Naive B cell (primary cell): ENCODE results near the gene GUK1. TPM values are rescaled to one million over a fixed set of nuclear protein-coding genes. Genes with fewer than 3 reads are reported as not detected.

ENCODE experiments used
- ATAC-seq, 2 donors: fragments of 150-1000 bp; cut with Tn5 transposase; 2 replicates each; pipeline ENCODE4 v1.10.0; 2021; ENCODE audit warnings: low read depth in 2 of 2, mild to moderate bottlenecking in 2 of 2, moderate library complexity in 2 of 2
- DNase-seq: peaks from one replicate; pipeline ENCODE4 v3.0.0; 2022
- H3K27ac Mint-ChIP-seq, 6 donors: one replicate each; pipeline ENCODE4 v1.8.0; 2020 to 2022; ENCODE audit warnings: mild to moderate bottlenecking in 6 of 6, mixed read lengths in 6 of 6, moderate library complexity in 5 of 6, inconsistent platforms in 2 of 6
- H3K27me3 Mint-ChIP-seq, 3 donors: one replicate each; pipeline ENCODE4 v1.8.0; 2021 to 2022; ENCODE audit warnings: mixed read lengths in 3 of 3, mild to moderate bottlenecking in 1 of 3
- H3K36me3 Mint-ChIP-seq, 2 donors: one replicate each; pipeline ENCODE4 v1.8.0; 2020 to 2022; ENCODE audit warnings: mixed read lengths in 2 of 2, inconsistent platforms in 1 of 2, mild to moderate bottlenecking in 1 of 2
- H3K4me1 Mint-ChIP-seq, 3 donors: one replicate each; pipeline ENCODE4 v1.8.0; 2020 to 2022; ENCODE audit warnings: mixed read lengths in 3 of 3, inconsistent platforms in 1 of 3, mild to moderate bottlenecking in 1 of 3, moderate library complexity in 1 of 3
- H3K4me3 Mint-ChIP-seq, 8 donors: one replicate each; pipeline ENCODE4 v1.8.0; 2020 to 2022; ENCODE audit warnings: mild to moderate bottlenecking in 8 of 8, mixed read lengths in 8 of 8, moderate library complexity in 8 of 8, inconsistent platforms in 2 of 8
- H3K9me3 Mint-ChIP-seq, 7 donors: one replicate each; pipeline ENCODE4 v1.8.0; 2020 to 2022; ENCODE audit warnings: mixed read lengths in 7 of 7, mild to moderate bottlenecking in 5 of 7, inconsistent platforms in 2 of 7, moderate library complexity in 1 of 7
- polyA plus RNA-seq, 6 donors: library from polyadenylated mRNA; unstranded; fragments of 300-500 nt; fragmentation: Illumina TruSeq; gene quantifications; one replicate each; pipeline ENCODE4 v1.2.3, GENCODE V29; 2021; ENCODE audit warnings: low read depth in 6 of 6

GUK1 gene
- polyA plus RNA-seq, 6 donors from 2014 or later, result 190 to 350 (median 220) TPM

GRCh38 chr1:228143480-228144192, 3.6 kb downstream of the GUK1 start:
- no peak for DNase-seq
- Mint-ChIP-seq H3K27me3 (no peaks in the 10 kb centered on the region), H3K4me1 (peaks cover 22 to 41% (median 39%) of the 10 kb centered on the region in 3 donors), H3K4me3 (peak overlapping the region in 6 of 8 donors; percentile 15 to 89 (median 54)), H3K9me3 (peaks cover 0 to 2% (median 0%) of the 10 kb centered on the region in 7 donors), H3K36me3 (no peaks in the 10 kb centered on the region), H3K27ac (peak overlapping the region in 3 of 6 donors; percentile 24 to 57 (median 26))
- no peak for ATAC-seq

GRCh38 chr1:228144193-228144992, 4.3 kb downstream of the GUK1 start:
- DNase-seq (no peak), ATAC-seq (no peak)
- peak overlapping the region in 2 of 8 donors; percentile 12 to 84 for H3K4me3 Mint-ChIP-seq
- peaks cover 22 to 39% (median 38%) of the 10 kb centered on the region in 3 donors for H3K4me1 Mint-ChIP-seq
- H3K27me3 Mint-ChIP-seq, result no peaks in the 10 kb centered on the region
- H3K27ac Mint-ChIP-seq, result peak overlapping the region in 3 of 6 donors; percentile 38 to 83 (median 57)
- H3K9me3 Mint-ChIP-seq, result peaks cover 0 to 2% (median 0%) of the 10 kb centered on the region in 7 donors
- H3K36me3 Mint-ChIP-seq, result no peaks in the 10 kb centered on the region

- no peak for ATAC-seq
- no peak for DNase-seq
- H3K27me3 Mint-ChIP-seq, result no peaks in the 10 kb centered on the region
- H3K4me1 Mint-ChIP-seq, result peaks cover 18 to 39% (median 32%) of the 10 kb centered on the region in 3 donors
- no peaks in the 10 kb centered on the region for H3K9me3 Mint-ChIP-seq
- no peaks in the 10 kb centered on the region for H3K36me3 Mint-ChIP-seq
- peak overlapping the region in 1 of 6 donors; percentile 83 for H3K27ac Mint-ChIP-seq
- H3K4me3 Mint-ChIP-seq, result no peak overlapping the region
Measured at GRCh38 chr1:228144993-228145343, 4.9 kb downstream of the GUK1 start.

- no peaks in the 10 kb centered on the region for H3K9me3 Mint-ChIP-seq
- H3K27me3 Mint-ChIP-seq, result no peaks in the 10 kb centered on the region
- ATAC-seq (no peak), DNase-seq (no peak)
- H3K4me3 Mint-ChIP-seq, result no peak overlapping the region
- H3K36me3 Mint-ChIP-seq, result no peaks in the 10 kb centered on the region
- no peak overlapping the region for H3K27ac Mint-ChIP-seq
- peaks cover 18 to 36% (median 32%) of the 10 kb centered on the region in 3 donors for H3K4me1 Mint-ChIP-seq
Measured at GRCh38 chr1:228145463-228146416, 5.7 kb downstream of the GUK1 start.

- no peak for DNase-seq
- Mint-ChIP-seq H3K4me3 (no peak overlapping the region), H3K36me3 (no peaks in the 10 kb centered on the region), H3K9me3 (no peaks in the 10 kb centered on the region), H3K27ac (no peak overlapping the region), H3K27me3 (no peaks in the 10 kb centered on the region), H3K4me1 (peaks cover 18 to 33% (median 24%) of the 10 kb centered on the region in 3 donors)
- no peak for ATAC-seq
Measured at GRCh38 chr1:228146417-228147150, 6.5 kb downstream of the GUK1 start.

- Mint-ChIP-seq H3K4me3 (no peak overlapping the region), H3K27me3 (no peaks in the 10 kb centered on the region), H3K36me3 (no peaks in the 10 kb centered on the region), H3K4me1 (peaks cover 18 to 32% (median 21%) of the 10 kb centered on the region in 3 donors), H3K27ac (peak overlapping the region in 1 of 6 donors; percentile 6), H3K9me3 (no peaks in the 10 kb centered on the region)
- ATAC-seq (no peak), DNase-seq (no peak)
Measured at GRCh38 chr1:228147151-228147693, 7.1 kb downstream of the GUK1 start.

GRCh38 chr1:228147768-228148167, 7.7 kb downstream of the GUK1 start:
- H3K27me3 Mint-ChIP-seq, result no peaks in the 10 kb centered on the region
- H3K9me3 Mint-ChIP-seq, result no peaks in the 10 kb centered on the region
- H3K4me3 Mint-ChIP-seq, result no peak overlapping the region
- H3K27ac Mint-ChIP-seq, result peak overlapping the region in 1 of 6 donors; percentile 6
- H3K4me1 Mint-ChIP-seq, result peaks cover 15 to 27% (median 20%) of the 10 kb centered on the region in 3 donors
- no peaks in the 10 kb centered on the region for H3K36me3 Mint-ChIP-seq
- ATAC-seq (no peak), DNase-seq (no peak)

- DNase-seq (no peak), ATAC-seq (no peak)
- Mint-ChIP-seq H3K36me3 (no peaks in the 10 kb centered on the region), H3K4me3 (no peak overlapping the region), H3K27me3 (no peaks in the 10 kb centered on the region), H3K4me1 (peaks cover 10 to 21% (median 17%) of the 10 kb centered on the region in 3 donors), H3K9me3 (no peaks in the 10 kb centered on the region), H3K27ac (no peak overlapping the region)
Measured at GRCh38 chr1:228148196-228148861, 8.2 kb downstream of the GUK1 start.

GRCh38 chr1:228148935-228149405, 8.9 kb downstream of the GUK1 start:
- ATAC-seq, result no peak
- no peak for DNase-seq
- H3K9me3 Mint-ChIP-seq, result no peaks in the 10 kb centered on the region
- H3K4me1 Mint-ChIP-seq, result peaks cover 3 to 15% (median 10%) of the 10 kb centered on the region in 3 donors
- no peak overlapping the region for H3K4me3 Mint-ChIP-seq
- no peaks in the 10 kb centered on the region for H3K27me3 Mint-ChIP-seq
- no peak overlapping the region for H3K27ac Mint-ChIP-seq
- H3K36me3 Mint-ChIP-seq, result no peaks in the 10 kb centered on the region

GRCh38 chr1:228149406-228150119, 9.5 kb downstream of the GUK1 start, which contains the start of gene GJC2:
TSS of gene GJC2 (plus strand) at chr1:228149930. CDS start at chr1:228157759, 7,829 bp downstream.
- H3K9me3 Mint-ChIP-seq, result no peaks in the 10 kb centered on the region
- no peak for DNase-seq
- ATAC-seq, result peak in 1 of 2 donors; percentile 10
- H3K27me3 Mint-ChIP-seq, result no peaks in the 10 kb centered on the region
- H3K4me1 Mint-ChIP-seq, result peaks cover 0 to 9% (median 8%) of the 10 kb centered on the region in 3 donors
- H3K4me3 Mint-ChIP-seq, result peak within 1 kb of the TSS in 1 of 8 donors; percentile 22
- H3K36me3 Mint-ChIP-seq, result no peaks in the 10 kb centered on the region
- H3K27ac Mint-ChIP-seq, result no peak within 1 kb of the TSS

- H3K27me3 Mint-ChIP-seq, result no peaks in the 10 kb centered on the region
- H3K4me3 Mint-ChIP-seq, result no peak overlapping the region
- H3K9me3 Mint-ChIP-seq, result no peaks in the 10 kb centered on the region
- no peak for DNase-seq
- H3K4me1 Mint-ChIP-seq, result peaks cover 0 to 8% (median 8%) of the 10 kb centered on the region in 3 donors
- no peaks in the 10 kb centered on the region for H3K36me3 Mint-ChIP-seq
- ATAC-seq, result peak in 1 of 2 donors; percentile 21
- H3K27ac Mint-ChIP-seq, result no peak overlapping the region
Measured at GRCh38 chr1:228150120-228150460, 10.0 kb downstream of the GUK1 start.
